Astrocyte (in vitro differentiated cells and primary cell): Measurements from ENCODE around the gene PEPD. TPM values are rescaled to one million over a fixed set of nuclear protein-coding genes. Genes with fewer than 3 reads are reported as not detected.

Experiments
- DNase-seq: peaks from one replicate; pipeline ENCODE4 v3.0.0-alpha.2; 2010; ENCODE audit warnings: low read depth
- FAIRE-seq: peaks from 2 replicates; lab custom pipeline; 2011; peaks lifted over from hg19 to GRCh38; lab: Jason Lieb, UNC
- H2AFZ ChIP-seq: 2 replicates; pipeline ENCODE4 v1.6.0; 2012; ENCODE audit warnings: low read depth, low read length, inconsistent platforms
- H3K27ac ChIP-seq: 2 replicates; pipeline ENCODE4 v1.5.1; 2011; ENCODE audit warnings: low read depth, low read length, inconsistent platforms
- H3K27me3 ChIP-seq: 2 replicates; pipeline ENCODE4 v1.6.0; 2011; ENCODE audit warnings: low read length, inconsistent platforms; ENCODE audit not compliant: insufficient read depth
- H3K36me3 ChIP-seq: 2 replicates; pipeline ENCODE4 v1.5.1; 2011; ENCODE audit warnings: low read length, inconsistent platforms; ENCODE audit not compliant: insufficient read depth
- H3K4me1 ChIP-seq: 2 replicates; pipeline ENCODE4 v1.5.1; 2011; ENCODE audit warnings: low read length, inconsistent platforms; ENCODE audit not compliant: insufficient read depth
- H3K4me2 ChIP-seq: 2 replicates; pipeline ENCODE4 v1.6.0; 2012; ENCODE audit warnings: low read length, inconsistent platforms
- H3K4me3 ChIP-seq: 2 replicates; pipeline ENCODE4 v1.5.1; 2011; ENCODE audit warnings: low read depth, mild to moderate bottlenecking, low read length, inconsistent platforms; ENCODE audit not compliant: insufficient read depth
- H3K79me2 ChIP-seq: 2 replicates; pipeline ENCODE4 v1.6.0; 2012; ENCODE audit warnings: mild to moderate bottlenecking, low read length, inconsistent platforms; ENCODE audit not compliant: insufficient read depth
- H3K9ac ChIP-seq: 2 replicates; pipeline ENCODE4 v1.6.0; 2012; ENCODE audit warnings: mild to moderate bottlenecking, low read length, inconsistent platforms
- H3K9me3 ChIP-seq: 2 replicates; pipeline ENCODE4 v1.5.1; 2012; ENCODE audit warnings: low read depth, mild to moderate bottlenecking, low read length, inconsistent platforms; ENCODE audit not compliant: insufficient read depth
- H4K20me1 ChIP-seq: 2 replicates; pipeline ENCODE4 v1.6.0; 2012; ENCODE audit warnings: low read length, inconsistent platforms; ENCODE audit not compliant: insufficient read depth
- H3K27ac Mint-ChIP-seq: one replicate; pipeline ENCODE4 v1.8.0; 2021; ENCODE audit warnings: mild to moderate bottlenecking, mixed read lengths; ENCODE audit not compliant: unreplicated experiment
- H3K27me3 Mint-ChIP-seq: one replicate; pipeline ENCODE4 v1.8.0; 2021; ENCODE audit warnings: low read depth, mixed read lengths; ENCODE audit not compliant: unreplicated experiment
- H3K36me3 Mint-ChIP-seq: one replicate; pipeline ENCODE4 v1.8.0; 2021; ENCODE audit warnings: low read depth, mixed read lengths; ENCODE audit not compliant: unreplicated experiment
- H3K4me1 Mint-ChIP-seq: one replicate; pipeline ENCODE4 v1.8.0; 2021; ENCODE audit warnings: low read depth, mixed read lengths; ENCODE audit not compliant: unreplicated experiment
- H3K4me3 Mint-ChIP-seq: one replicate; pipeline ENCODE4 v1.8.0; 2021; ENCODE audit warnings: mild to moderate bottlenecking, moderate library complexity, mixed read lengths; ENCODE audit not compliant: unreplicated experiment
- H3K9me3 Mint-ChIP-seq: one replicate; pipeline ENCODE4 v1.8.0; 2021; ENCODE audit warnings: mild to moderate bottlenecking, mixed read lengths; ENCODE audit not compliant: unreplicated experiment
- CTCF ChIP-seq: IDR thresholded peaks from 2 replicates; pipeline ENCODE4 v1.5.1; 2011; ENCODE audit warnings: low read depth, mild to moderate bottlenecking, inconsistent platforms, low read length, moderate library complexity; ENCODE audit not compliant: insufficient read depth
- EZH2 ChIP-seq: IDR thresholded peaks from 2 replicates; pipeline ENCODE4 v1.6.1; 2012; ENCODE audit warnings: mild to moderate bottlenecking, low read length, inconsistent platforms; ENCODE audit not compliant: insufficient read depth
- total RNA-seq: library from RNA; stranded (reverse); gene quantifications from 2 replicates; pipeline ENCODE4 v1.2.1, GENCODE V29; 2021

Gene PEPD
- total RNA-seq, 1 donor from 2014 or later = 37.9 TPM

- no peaks in the 10 kb centered on the region for H3K4me1 ChIP-seq
- H3K27ac ChIP-seq = no peak overlapping the region
- no peaks in the 10 kb centered on the region for H3K27me3 ChIP-seq
- no peaks in the 10 kb centered on the region for H3K79me2 ChIP-seq
- DNase-seq (no peak), FAIRE-seq (no peak)
- no peaks in the 10 kb centered on the region for H3K4me1 Mint-ChIP-seq
- H3K9me3 Mint-ChIP-seq = no peaks in the 10 kb centered on the region
- H3K36me3 Mint-ChIP-seq = peaks cover 16% of the 10 kb centered on the region
- H3K9ac ChIP-seq = no peak overlapping the region
- TF ChIP-seq CTCF = no peak
- no peak for TF ChIP-seq EZH2
- H3K36me3 ChIP-seq = peaks cover 2% of the 10 kb centered on the region
- no peaks in the 10 kb centered on the region for H3K9me3 ChIP-seq
- H3K4me3 ChIP-seq = no peak overlapping the region
- no peak overlapping the region for H3K27ac Mint-ChIP-seq
- no peak overlapping the region for H3K4me3 Mint-ChIP-seq
- H2AFZ ChIP-seq = no peak overlapping the region
- peaks cover 3% of the 10 kb centered on the region for H4K20me1 ChIP-seq
- no peak overlapping the region for H3K4me2 ChIP-seq
- no peaks in the 10 kb centered on the region for H3K27me3 Mint-ChIP-seq
These were observed 22.3 kb downstream of the PEPD start for GRCh38 chr19:33499248-33499647.

- no peaks in the 10 kb centered on the region for H3K27me3 ChIP-seq
- FAIRE-seq (no peak), DNase-seq (no peak)
- H3K27me3 Mint-ChIP-seq = no peaks in the 10 kb centered on the region
- H3K4me2 ChIP-seq = no peak overlapping the region
- no peak overlapping the region for H3K27ac ChIP-seq
- H3K36me3 Mint-ChIP-seq = peaks cover 16% of the 10 kb centered on the region
- H3K36me3 ChIP-seq = peaks cover 2% of the 10 kb centered on the region
- H3K4me3 Mint-ChIP-seq = no peak overlapping the region
- no peaks in the 10 kb centered on the region for H3K9me3 ChIP-seq
- TF ChIP-seq EZH2 (no peak), CTCF (no peak)
- peaks cover 3% of the 10 kb centered on the region for H4K20me1 ChIP-seq
- H3K79me2 ChIP-seq = no peaks in the 10 kb centered on the region
- no peak overlapping the region for H2AFZ ChIP-seq
- H3K27ac Mint-ChIP-seq = no peak overlapping the region
- H3K4me1 ChIP-seq = no peaks in the 10 kb centered on the region
- no peaks in the 10 kb centered on the region for H3K9me3 Mint-ChIP-seq
- no peaks in the 10 kb centered on the region for H3K4me1 Mint-ChIP-seq
- H3K4me3 ChIP-seq = no peak overlapping the region
- no peak overlapping the region for H3K9ac ChIP-seq
These were observed 23.1 kb downstream of the PEPD start for GRCh38 chr19:33498391-33499000.

GRCh38 chr19:33497778-33498175 lies 23.8 kb downstream of the PEPD start:
- peaks cover 2% of the 10 kb centered on the region for H3K36me3 ChIP-seq
- H3K27me3 Mint-ChIP-seq = no peaks in the 10 kb centered on the region
- no peak for TF ChIP-seq EZH2
- no peak for TF ChIP-seq CTCF
- no peaks in the 10 kb centered on the region for H3K4me1 Mint-ChIP-seq
- no peak overlapping the region for H3K27ac ChIP-seq
- H3K9ac ChIP-seq = no peak overlapping the region
- H3K4me1 ChIP-seq = no peaks in the 10 kb centered on the region
- no peaks in the 10 kb centered on the region for H3K9me3 Mint-ChIP-seq
- FAIRE-seq (no peak), DNase-seq (no peak)
- no peak overlapping the region for H3K27ac Mint-ChIP-seq
- H3K79me2 ChIP-seq = no peaks in the 10 kb centered on the region
- no peak overlapping the region for H3K4me3 ChIP-seq
- H3K4me3 Mint-ChIP-seq = no peak overlapping the region
- no peaks in the 10 kb centered on the region for H3K9me3 ChIP-seq
- H3K27me3 ChIP-seq = no peaks in the 10 kb centered on the region
- peaks cover 16% of the 10 kb centered on the region for H3K36me3 Mint-ChIP-seq
- no peak overlapping the region for H2AFZ ChIP-seq
- peaks cover 3% of the 10 kb centered on the region for H4K20me1 ChIP-seq
- H3K4me2 ChIP-seq = no peak overlapping the region
